ENCODE results near the gene OR2L2. TPM values are rescaled to one million over a fixed set of nuclear protein-coding genes. Genes with fewer than 3 reads are reported as not detected.

OR2L2 gene, protein sequence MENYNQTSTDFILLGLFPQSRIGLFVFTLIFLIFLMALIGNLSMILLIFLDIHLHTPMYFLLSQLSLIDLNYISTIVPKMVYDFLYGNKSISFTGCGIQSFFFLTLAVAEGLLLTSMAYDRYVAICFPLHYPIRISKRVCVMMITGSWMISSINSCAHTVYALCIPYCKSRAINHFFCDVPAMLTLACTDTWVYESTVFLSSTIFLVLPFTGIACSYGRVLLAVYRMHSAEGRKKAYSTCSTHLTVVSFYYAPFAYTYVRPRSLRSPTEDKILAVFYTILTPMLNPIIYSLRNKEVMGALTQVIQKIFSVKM
- total RNA-seq (0.35 TPM), polyA plus RNA-seq (under 1 TPM in 1 of 4 donors, not detected in 3; 0.49 TPM)

GRCh38 chr1:248029770-248030169 is at the start of gene OR2L2:
TSS of gene OR2L2 (plus strand) at chr1:248030070. CDS start at chr1:248038268, 8,198 bp downstream.
- Histone ChIP-seq H3K27ac (ENCODE audit: insufficient read depth, low read length, poor library complexity, severe bottlenecking) (no peak within 1 kb of the TSS), H3K4me3 (ENCODE audit: low read depth, low read length) (no peak within 1 kb of the TSS), H3K4me1 (ENCODE audit: control insufficient read depth, insufficient read depth, low read length, poor library complexity, severe bottlenecking) (no peaks in the 10 kb centered on the region), H3K9me3 (ENCODE audit: control insufficient read depth in 2 of 2, low read length in 2 of 2) (peaks cover 4 to 13% of the 10 kb centered on the region in 2 experiments), H3K27me3 (ENCODE audit: control insufficient read depth, insufficient read depth, low read length) (no peaks in the 10 kb centered on the region), H3K36me3 (ENCODE audit: control insufficient read depth, insufficient read depth, low read length) (no peaks in the 10 kb centered on the region)
- no peak for ATAC-seq (ENCODE audit: low read depth in 2 of 2)
- Mint-ChIP-seq H3K9me3 (peaks cover 0 to 23% (median 8%) of the 10 kb centered on the region in 7 donors), H3K27ac (no peak within 1 kb of the TSS), H3K36me3 (no peaks in the 10 kb centered on the region), H3K27me3 (no peaks in the 10 kb centered on the region), H3K4me1 (no peaks in the 10 kb centered on the region), H3K4me3 (no peak within 1 kb of the TSS)
- no peak for DNase-seq

DNA sequence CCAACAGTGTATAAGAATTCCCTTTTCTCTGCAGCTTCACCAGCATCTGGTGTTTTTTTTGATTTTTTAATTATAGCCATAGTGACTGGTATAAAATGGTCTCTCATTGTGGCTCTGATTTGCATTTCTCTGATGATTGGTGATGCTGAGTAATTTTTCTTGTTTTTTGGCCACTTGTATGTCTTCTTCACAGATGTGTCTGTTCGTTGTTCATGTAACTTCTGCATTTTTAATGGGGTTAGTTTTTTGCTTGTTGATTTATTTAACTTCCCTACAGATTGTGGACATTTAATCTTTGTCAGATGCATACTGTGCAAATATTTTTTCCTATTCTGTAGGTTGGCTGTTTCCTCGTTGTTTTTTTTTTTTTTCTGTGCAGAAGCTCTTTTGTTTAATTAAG is 36.9 kb upstream of the OR2L2 start:
- Histone ChIP-seq H3K27me3 (ENCODE audit: control insufficient read depth, insufficient read depth, low read length) (no peaks in the 10 kb centered on the region), H3K4me3 (ENCODE audit: low read depth, low read length) (no peak overlapping the region), H3K27ac (ENCODE audit: insufficient read depth, low read length, poor library complexity, severe bottlenecking) (no peak overlapping the region), H3K36me3 (ENCODE audit: control insufficient read depth, insufficient read depth, low read length) (no peaks in the 10 kb centered on the region), H3K9me3 (ENCODE audit: control insufficient read depth in 2 of 2, low read length in 2 of 2) (peaks cover 0 to 3% of the 10 kb centered on the region in 2 experiments), H3K4me1 (ENCODE audit: control insufficient read depth, insufficient read depth, low read length, poor library complexity, severe bottlenecking) (no peaks in the 10 kb centered on the region)
- H3K9me3 Mint-ChIP-seq = peaks cover under 1 to 10% (median 4%) of the 10 kb centered on the region in 7 donors
- no peak overlapping the region for H3K27ac Mint-ChIP-seq
- ATAC-seq (ENCODE audit: low read depth in 2 of 2) (no peak), DNase-seq (no peak)
- no peaks in the 10 kb centered on the region for H3K36me3 Mint-ChIP-seq
- H3K27me3 Mint-ChIP-seq = no peaks in the 10 kb centered on the region
- no peak overlapping the region for H3K4me3 Mint-ChIP-seq
- no peaks in the 10 kb centered on the region for H3K4me1 Mint-ChIP-seq

GRCh38 chr1:247998811-247999210 is 31.1 kb upstream of the OR2L2 start:
- no peak overlapping the region for H3K27ac Mint-ChIP-seq
- no peak for ATAC-seq (ENCODE audit: low read depth in 2 of 2)
- no peaks in the 10 kb centered on the region for H3K36me3 Mint-ChIP-seq

GRCh38 chr1:248000169-248000568 is 29.7 kb upstream of the OR2L2 start:
- H3K9me3 Mint-ChIP-seq = peaks cover 0 to 9% (median 3%) of the 10 kb centered on the region in 7 donors
- Histone ChIP-seq H3K9me3 (ENCODE audit: control insufficient read depth in 2 of 2, low read length in 2 of 2) (no peaks in the 10 kb centered on the region), H3K36me3 (ENCODE audit: control insufficient read depth, insufficient read depth, low read length) (no peaks in the 10 kb centered on the region), H3K4me3 (ENCODE audit: low read depth, low read length) (no peak overlapping the region), H3K27ac (ENCODE audit: insufficient read depth, low read length, poor library complexity, severe bottlenecking) (no peak overlapping the region), H3K4me1 (ENCODE audit: control insufficient read depth, insufficient read depth, low read length, poor library complexity, severe bottlenecking) (no peaks in the 10 kb centered on the region), H3K27me3 (ENCODE audit: control insufficient read depth, insufficient read depth, low read length) (no peaks in the 10 kb centered on the region)
- no peak for ATAC-seq (ENCODE audit: low read depth in 2 of 2)
- DNase-seq = no peak
- no peak overlapping the region for H3K4me3 Mint-ChIP-seq
- no peaks in the 10 kb centered on the region for H3K27me3 Mint-ChIP-seq
- H3K27ac Mint-ChIP-seq = no peak overlapping the region
- no peaks in the 10 kb centered on the region for H3K36me3 Mint-ChIP-seq
- H3K4me1 Mint-ChIP-seq = no peaks in the 10 kb centered on the region

More at GRCh38 chr1:247998811-247999210, 31.1 kb upstream of the OR2L2 start:
- H3K4me1 Mint-ChIP-seq = no peaks in the 10 kb centered on the region
- H3K4me3 Mint-ChIP-seq = no peak overlapping the region
- no peak overlapping the region for H3K27ac ChIP-seq (ENCODE audit: insufficient read depth, low read length, poor library complexity, severe bottlenecking)
- H3K36me3 ChIP-seq (ENCODE audit: control insufficient read depth, insufficient read depth, low read length) = no peaks in the 10 kb centered on the region
- no peaks in the 10 kb centered on the region for H3K4me1 ChIP-seq (ENCODE audit: control insufficient read depth, insufficient read depth, low read length, poor library complexity, severe bottlenecking)
- no peaks in the 10 kb centered on the region for H3K27me3 ChIP-seq (ENCODE audit: control insufficient read depth, insufficient read depth, low read length)
- peaks cover 2 to 9% (median 4%) of the 10 kb centered on the region in 7 donors for H3K9me3 Mint-ChIP-seq
- no peaks in the 10 kb centered on the region for H3K27me3 Mint-ChIP-seq
- H3K9me3 ChIP-seq (ENCODE audit: control insufficient read depth in 2 of 2, low read length in 2 of 2) = peaks cover 0 to 1% of the 10 kb centered on the region in 2 experiments
- no peak for DNase-seq
- no peak overlapping the region for H3K4me3 ChIP-seq (ENCODE audit: low read depth, low read length)

DNA sequence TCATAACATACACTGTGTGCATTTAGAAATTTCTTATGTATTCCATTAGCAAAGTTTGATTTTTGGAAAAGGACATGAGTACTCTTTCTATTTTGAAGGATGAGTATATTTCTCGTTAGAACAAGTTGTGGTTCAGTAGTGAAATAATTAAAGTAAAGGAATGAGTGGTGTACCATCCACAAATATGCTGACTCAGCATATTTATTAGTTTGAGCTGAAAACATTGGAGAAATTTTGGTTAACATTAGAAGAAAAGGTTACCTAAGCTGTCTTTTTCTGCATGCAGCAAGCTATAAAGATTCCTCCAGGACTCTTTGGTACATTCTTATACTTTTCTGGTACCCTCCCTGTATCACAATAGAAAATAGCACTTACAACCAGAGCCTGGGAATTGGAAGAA is 22.1 kb upstream of the OR2L2 start:
- peaks cover 4 to 7% of the 10 kb centered on the region in 2 experiments for H3K9me3 ChIP-seq (ENCODE audit: control insufficient read depth in 2 of 2, low read length in 2 of 2)
- no peaks in the 10 kb centered on the region for H3K27me3 ChIP-seq (ENCODE audit: control insufficient read depth, insufficient read depth, low read length)
- Mint-ChIP-seq H3K9me3 (peaks cover 4 to 32% (median 8%) of the 10 kb centered on the region in 7 donors), H3K27me3 (no peaks in the 10 kb centered on the region), H3K4me3 (no peak overlapping the region), H3K36me3 (no peaks in the 10 kb centered on the region), H3K27ac (no peak overlapping the region), H3K4me1 (no peaks in the 10 kb centered on the region)
- H3K27ac ChIP-seq (ENCODE audit: insufficient read depth, low read length, poor library complexity, severe bottlenecking) = no peak overlapping the region
- ATAC-seq (ENCODE audit: low read depth in 2 of 2) (no peak), DNase-seq (no peak)
- H3K4me1 ChIP-seq (ENCODE audit: control insufficient read depth, insufficient read depth, low read length, poor library complexity, severe bottlenecking) = no peaks in the 10 kb centered on the region
- H3K4me3 ChIP-seq (ENCODE audit: low read depth, low read length) = no peak overlapping the region
- no peaks in the 10 kb centered on the region for H3K36me3 ChIP-seq (ENCODE audit: control insufficient read depth, insufficient read depth, low read length)

DNA sequence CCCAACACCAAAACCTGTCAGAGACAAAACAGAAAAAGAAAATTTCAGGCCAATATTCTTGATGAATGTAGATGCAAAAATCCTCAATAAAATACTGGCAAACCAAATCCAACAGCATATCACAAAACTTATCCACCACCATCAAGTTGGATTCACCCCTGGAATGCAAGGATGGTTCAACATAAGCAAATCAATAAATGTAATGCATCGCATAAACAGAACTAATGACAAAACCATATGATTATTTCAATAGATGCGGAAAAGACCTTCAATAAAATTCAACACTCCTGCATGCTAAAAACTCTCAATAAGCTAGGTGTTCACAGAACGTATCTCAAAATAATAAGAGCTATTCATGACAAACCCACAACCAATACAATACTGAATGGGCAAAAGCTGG is 20.2 kb upstream of the OR2L2 start:
- Mint-ChIP-seq H3K4me1 (no peaks in the 10 kb centered on the region), H3K4me3 (no peak overlapping the region), H3K27me3 (no peaks in the 10 kb centered on the region), H3K36me3 (no peaks in the 10 kb centered on the region), H3K9me3 (peaks cover 4 to 32% (median 6%) of the 10 kb centered on the region in 7 donors), H3K27ac (no peak overlapping the region)
- Histone ChIP-seq H3K9me3 (ENCODE audit: control insufficient read depth in 2 of 2, low read length in 2 of 2) (peaks cover 4 to 7% of the 10 kb centered on the region in 2 experiments), H3K27me3 (ENCODE audit: control insufficient read depth, insufficient read depth, low read length) (no peaks in the 10 kb centered on the region), H3K4me3 (ENCODE audit: low read depth, low read length) (no peak overlapping the region), H3K27ac (ENCODE audit: insufficient read depth, low read length, poor library complexity, severe bottlenecking) (no peak overlapping the region), H3K4me1 (ENCODE audit: control insufficient read depth, insufficient read depth, low read length, poor library complexity, severe bottlenecking) (no peaks in the 10 kb centered on the region), H3K36me3 (ENCODE audit: control insufficient read depth, insufficient read depth, low read length) (no peaks in the 10 kb centered on the region)
- DNase-seq (no peak), ATAC-seq (ENCODE audit: low read depth in 2 of 2) (no peak)

DNA sequence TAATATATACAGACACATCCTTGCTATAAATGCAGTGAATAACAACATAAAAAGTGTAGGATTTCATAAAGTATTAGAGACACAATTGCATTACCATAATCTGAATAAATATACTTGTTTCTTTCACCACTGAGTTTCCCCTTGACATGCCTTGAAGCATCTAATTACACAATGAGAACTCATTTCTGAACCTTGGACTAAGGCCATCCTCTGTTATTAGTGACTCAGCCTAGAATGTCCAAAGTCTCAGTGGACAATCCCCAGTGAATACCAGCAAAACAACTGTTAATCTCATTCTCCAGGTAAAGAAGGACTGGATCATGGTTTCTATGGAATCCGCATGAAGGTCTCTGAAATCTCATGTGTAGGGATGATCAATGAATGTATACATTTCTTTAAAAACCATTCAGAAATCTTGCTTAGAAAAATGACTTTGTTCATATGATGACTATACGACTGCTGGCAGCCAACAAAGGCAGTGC is 16.6 kb upstream of the OR2L2 start, which contains the start of gene OR2L5:
TSS of gene OR2L5 (plus strand) at position 432 of the 482 bp plus-strand sequence. CDS start 8,288 bp downstream, outside the sequence.
- H3K27ac Mint-ChIP-seq = no peak within 1 kb of the TSS
- Histone ChIP-seq H3K4me1 (ENCODE audit: control insufficient read depth, insufficient read depth, low read length, poor library complexity, severe bottlenecking) (no peaks in the 10 kb centered on the region), H3K9me3 (ENCODE audit: control insufficient read depth in 2 of 2, low read length in 2 of 2) (peaks cover 0 to 7% of the 10 kb centered on the region in 2 experiments), H3K36me3 (ENCODE audit: control insufficient read depth, insufficient read depth, low read length) (no peaks in the 10 kb centered on the region), H3K4me3 (ENCODE audit: low read depth, low read length) (no peak within 1 kb of the TSS), H3K27ac (ENCODE audit: insufficient read depth, low read length, poor library complexity, severe bottlenecking) (no peak within 1 kb of the TSS), H3K27me3 (ENCODE audit: control insufficient read depth, insufficient read depth, low read length) (no peaks in the 10 kb centered on the region)
- H3K9me3 Mint-ChIP-seq = peaks cover 0 to 32% (median 10%) of the 10 kb centered on the region in 7 donors
- ATAC-seq (ENCODE audit: low read depth in 2 of 2) (no peak), DNase-seq (no peak)
- H3K4me1 Mint-ChIP-seq = no peaks in the 10 kb centered on the region
- no peaks in the 10 kb centered on the region for H3K27me3 Mint-ChIP-seq
- no peak within 1 kb of the TSS for H3K4me3 Mint-ChIP-seq
- H3K36me3 Mint-ChIP-seq = no peaks in the 10 kb centered on the region

DNA sequence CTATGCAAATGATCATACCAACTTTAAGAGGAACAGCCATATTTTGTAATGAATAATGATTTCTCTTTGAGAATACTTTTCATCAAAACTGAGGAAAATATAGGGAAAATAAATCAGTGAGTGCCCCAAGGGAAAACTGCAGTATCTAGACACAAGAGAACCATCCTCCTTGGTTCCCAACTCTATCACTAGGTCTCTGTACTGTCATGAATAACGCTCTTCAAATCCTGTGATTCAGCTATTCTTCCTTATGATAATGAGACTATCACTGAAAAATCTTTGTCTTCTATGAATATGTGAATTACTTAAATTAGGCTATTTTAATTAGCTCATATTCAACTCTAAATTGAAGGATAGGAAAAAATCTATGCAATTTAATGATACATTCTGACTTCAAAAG is 14.1 kb upstream of the OR2L2 start:
- no peaks in the 10 kb centered on the region for H3K9me3 ChIP-seq (ENCODE audit: control insufficient read depth in 2 of 2, low read length in 2 of 2)
- H3K9me3 Mint-ChIP-seq = peaks cover 3 to 16% (median 8%) of the 10 kb centered on the region in 7 donors

More for the DNA sequence above, 14.1 kb upstream of the OR2L2 start:
- Mint-ChIP-seq H3K4me1 (no peaks in the 10 kb centered on the region), H3K27ac (no peak overlapping the region), H3K36me3 (no peaks in the 10 kb centered on the region), H3K4me3 (no peak overlapping the region), H3K27me3 (no peaks in the 10 kb centered on the region)
- no peak for ATAC-seq (ENCODE audit: low read depth in 2 of 2)
- DNase-seq = no peak
- Histone ChIP-seq H3K36me3 (ENCODE audit: control insufficient read depth, insufficient read depth, low read length) (no peaks in the 10 kb centered on the region), H3K4me1 (ENCODE audit: control insufficient read depth, insufficient read depth, low read length, poor library complexity, severe bottlenecking) (no peaks in the 10 kb centered on the region), H3K4me3 (ENCODE audit: low read depth, low read length) (no peak overlapping the region), H3K27ac (ENCODE audit: insufficient read depth, low read length, poor library complexity, severe bottlenecking) (no peak overlapping the region), H3K27me3 (ENCODE audit: control insufficient read depth, insufficient read depth, low read length) (no peaks in the 10 kb centered on the region)
